WTC11 (cell line): ENCODE data around the gene PARP2. TPM values are rescaled to one million over a fixed set of nuclear protein-coding genes. Genes with fewer than 3 reads are reported as not detected.

ENCODE experiments used
- ATAC-seq: fragments of 200-7000 bp; cut with Tn5 transposase; 2 replicates; pipeline ENCODE4 v1.10.0; 2021; ENCODE audit warnings: mild to moderate bottlenecking, moderate library complexity
- CTCF ChIA-PET: fragments of 300-600 bp; sonication (Branson Sonifier 250); formaldehyde crosslinking; loops from one replicate; lab custom pipeline; 2021; ENCODE audit warnings: antibody characterized with exemption; lab: Charles Lee
- POLR2A ChIA-PET: fragments of 350-600 bp; sonication (Branson Sonifier 250); formaldehyde crosslinking; loops from one replicate; lab custom pipeline; 2021; ENCODE audit warnings: antibody characterized with exemption; lab: Charles Lee
- DNase-seq: peaks from one replicate; pipeline ENCODE4 v3.0.0; 2021; ENCODE audit warnings: low spot score
- H3K27ac Mint-ChIP-seq: 2 replicates; pipeline ENCODE4 v1.8.0; 2021; ENCODE audit warnings: mixed read lengths
- H3K27me3 Mint-ChIP-seq: 2 replicates; pipeline ENCODE4 v1.8.0; 2021; ENCODE audit warnings: low read depth, mild to moderate bottlenecking, moderate library complexity, mixed read lengths
- H3K36me3 Mint-ChIP-seq: 2 replicates; pipeline ENCODE4 v1.8.0; 2021; ENCODE audit warnings: mixed read lengths
- H3K4me1 Mint-ChIP-seq: 2 replicates; pipeline ENCODE4 v1.8.0; 2022; ENCODE audit warnings: mixed read lengths
- H3K4me3 Mint-ChIP-seq: 2 replicates; pipeline ENCODE4 v1.8.0; 2021; ENCODE audit warnings: mild to moderate bottlenecking, moderate library complexity, mixed read lengths
- H3K9me3 Mint-ChIP-seq: 2 replicates; pipeline ENCODE4 v1.8.0; 2021; ENCODE audit warnings: mixed read lengths
- CREB1 ChIP-seq: sonication (generic); formaldehyde crosslinking; IDR thresholded peaks from 2 replicates; pipeline ENCODE4 v1.8.0; 2023; ENCODE audit warnings: mild to moderate bottlenecking, missing genetic modification reagents
- ELF4 ChIP-seq: sonication (generic); formaldehyde crosslinking; IDR thresholded peaks from 2 replicates; pipeline ENCODE4 v1.8.1; 2022; ENCODE audit warnings: low read depth, mild to moderate bottlenecking, moderate library complexity, missing genetic modification reagents
- FOXP1 ChIP-seq: sonication (generic); formaldehyde crosslinking; IDR thresholded peaks from 2 replicates; pipeline ENCODE4 v1.8.0; 2022; ENCODE audit warnings: missing genetic modification reagents, mild to moderate bottlenecking, moderate library complexity, borderline replicate concordance
- GRHL2 ChIP-seq: fragments of 250-450 bp; sonication (Bioruptor Pico); IDR thresholded peaks from 2 replicates; pipeline ENCODE4 v1.8.0; 2022; ENCODE audit warnings: mild to moderate bottlenecking, moderate library complexity; ENCODE audit not compliant: insufficient replicate concordance, severe bottlenecking
- HMGXB4 ChIP-seq: sonication (generic); formaldehyde crosslinking; IDR thresholded peaks from 2 replicates; pipeline ENCODE4 v1.8.1; 2023; ENCODE audit warnings: mild to moderate bottlenecking, moderate library complexity, missing genetic modification reagents
- JAZF1 ChIP-seq: fragments of 250-450 bp; sonication (Bioruptor Pico); IDR thresholded peaks from 2 replicates; pipeline ENCODE4 v1.9.0; 2021; ENCODE audit warnings: moderate library complexity, mild to moderate bottlenecking, inconsistent platforms
- MXD4 ChIP-seq: fragments of 250-450 bp; sonication (Bioruptor Pico); IDR thresholded peaks from 2 replicates; pipeline ENCODE4 v1.8.0; 2021; ENCODE audit warnings: mild to moderate bottlenecking, moderate library complexity, borderline replicate concordance
- MYBL2 ChIP-seq: sonication (generic); formaldehyde crosslinking; IDR thresholded peaks from 2 replicates; pipeline ENCODE4 v1.8.1; 2023; ENCODE audit warnings: mild to moderate bottlenecking, moderate library complexity, missing genetic modification reagents
- NFATC4 ChIP-seq: fragments of 250-450 bp; sonication (Bioruptor Pico); IDR thresholded peaks from 2 replicates; pipeline ENCODE4 v1.9.0; 2021; ENCODE audit warnings: mild to moderate bottlenecking
- ZBTB21 ChIP-seq: sonication (generic); formaldehyde crosslinking; IDR thresholded peaks from 2 replicates; pipeline ENCODE4 v1.8.1; 2023; ENCODE audit warnings: mild to moderate bottlenecking, missing genetic modification reagents, borderline replicate concordance
- ZNF396 ChIP-seq: fragments of 250-450 bp; sonication (Bioruptor Pico); IDR thresholded peaks from 2 replicates; pipeline ENCODE4 v1.8.0; 2021; ENCODE audit warnings: mild to moderate bottlenecking, moderate library complexity, borderline replicate concordance
- ZNF532 ChIP-seq: fragments of 250-450 bp; sonication (Bioruptor Pico); IDR thresholded peaks from 2 replicates; pipeline ENCODE4 v1.9.0; 2021; ENCODE audit warnings: mild to moderate bottlenecking, borderline replicate concordance
- total RNA-seq: library from RNA; stranded (reverse); gene quantifications from 3 replicates; pipeline ENCODE4 v1.2.3, GENCODE V29; 2021
- TF ChIP-seq, protein P1 (sequence below): sonication (generic); formaldehyde crosslinking; IDR thresholded peaks from 2 replicates; pipeline ENCODE4 v1.8.1; 2022; ENCODE audit warnings: low read depth, missing genetic modification reagents, borderline replicate concordance
- TF ChIP-seq, protein P2 (sequence below): sonication (generic); formaldehyde crosslinking; IDR thresholded peaks from 2 replicates; pipeline ENCODE4 v1.8.0; 2022; ENCODE audit warnings: mild to moderate bottlenecking, missing genetic modification reagents
- TF ChIP-seq, protein P3 (sequence below): sonication (generic); formaldehyde crosslinking; IDR thresholded peaks from 2 replicates; pipeline ENCODE4 v1.8.1; 2022; ENCODE audit warnings: mild to moderate bottlenecking, moderate library complexity, missing genetic modification reagents
- TF ChIP-seq, protein P4 (sequence below): sonication (generic); formaldehyde crosslinking; IDR thresholded peaks from 2 replicates; pipeline ENCODE4 v1.8.1; 2023; ENCODE audit warnings: mild to moderate bottlenecking, missing genetic modification reagents

PARP2 gene
- total RNA-seq, 1 experiment from 2014 or later: 37.1 TPM

GRCh38 chr14:20305265-20306078 is 38.0 kb upstream of the PARP2 start, which contains the start of gene TTC5 (continued):
- TF ChIP-seq, protein P1, sequence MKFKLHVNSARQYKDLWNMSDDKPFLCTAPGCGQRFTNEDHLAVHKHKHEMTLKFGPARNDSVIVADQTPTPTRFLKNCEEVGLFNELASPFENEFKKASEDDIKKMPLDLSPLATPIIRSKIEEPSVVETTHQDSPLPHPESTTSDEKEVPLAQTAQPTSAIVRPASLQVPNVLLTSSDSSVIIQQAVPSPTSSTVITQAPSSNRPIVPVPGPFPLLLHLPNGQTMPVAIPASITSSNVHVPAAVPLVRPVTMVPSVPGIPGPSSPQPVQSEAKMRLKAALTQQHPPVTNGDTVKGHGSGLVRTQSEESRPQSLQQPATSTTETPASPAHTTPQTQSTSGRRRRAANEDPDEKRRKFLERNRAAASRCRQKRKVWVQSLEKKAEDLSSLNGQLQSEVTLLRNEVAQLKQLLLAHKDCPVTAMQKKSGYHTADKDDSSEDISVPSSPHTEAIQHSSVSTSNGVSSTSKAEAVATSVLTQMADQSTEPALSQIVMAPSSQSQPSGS (CRISPR knock-in tag): no peak
- no peak for TF ChIP-seq CREB1 (CRISPR knock-in tag)

DNA sequence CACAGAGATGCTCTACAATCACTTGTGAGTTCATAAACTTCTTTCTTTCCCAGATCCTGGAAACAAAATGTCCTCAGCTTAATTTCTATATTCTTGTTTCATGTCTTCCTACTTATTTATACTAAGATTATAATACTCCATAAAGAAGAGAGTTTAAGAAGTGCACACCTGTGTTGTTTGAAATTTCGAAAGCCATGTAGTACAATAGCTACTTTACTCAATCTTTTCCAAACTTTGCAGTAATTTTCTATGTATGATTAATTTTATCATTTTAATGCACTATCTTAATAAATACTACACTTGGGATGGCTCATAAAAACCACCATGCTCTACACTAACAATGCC is 37.4 kb upstream of the PARP2 start:
- Mint-ChIP-seq H3K36me3 (peaks cover 11% of the 10 kb centered on the region), H3K27me3 (no peaks in the 10 kb centered on the region), H3K4me1 (peaks cover 9% of the 10 kb centered on the region), H3K27ac (no peak overlapping the region), H3K4me3 (peak overlapping the region; percentile 97), H3K9me3 (peaks cover 5% of the 10 kb centered on the region)
- CTCF ChIA-PET: interaction anchor here (0.8 to 1.5 kb wide), 2 partner anchors 14 to 155 kb away, joined by 3 to 4 read pairs; partner anchors contain the start of gene PIP4P1
- ATAC-seq (no peak; the same call in 1 of the 2 replicates), DNase-seq (no peak)
- TF ChIP-seq, protein P2, sequence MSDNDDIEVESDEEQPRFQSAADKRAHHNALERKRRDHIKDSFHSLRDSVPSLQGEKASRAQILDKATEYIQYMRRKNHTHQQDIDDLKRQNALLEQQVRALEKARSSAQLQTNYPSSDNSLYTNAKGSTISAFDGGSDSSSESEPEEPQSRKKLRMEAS (CRISPR knock-in tag): no peak
- TF ChIP-seq ELF4 (CRISPR knock-in tag): no peak
- TF ChIP-seq NFATC4 (CRISPR knock-in tag): no peak
- TF ChIP-seq, protein P3, sequence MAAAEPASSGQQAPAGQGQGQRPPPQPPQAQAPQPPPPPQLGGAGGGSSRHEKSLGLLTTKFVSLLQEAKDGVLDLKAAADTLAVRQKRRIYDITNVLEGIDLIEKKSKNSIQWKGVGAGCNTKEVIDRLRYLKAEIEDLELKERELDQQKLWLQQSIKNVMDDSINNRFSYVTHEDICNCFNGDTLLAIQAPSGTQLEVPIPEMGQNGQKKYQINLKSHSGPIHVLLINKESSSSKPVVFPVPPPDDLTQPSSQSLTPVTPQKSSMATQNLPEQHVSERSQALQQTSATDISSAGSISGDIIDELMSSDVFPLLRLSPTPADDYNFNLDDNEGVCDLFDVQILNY (CRISPR knock-in tag): no peak
- no peak for TF ChIP-seq MXD4 (CRISPR knock-in tag)
- TF ChIP-seq ZBTB21 (CRISPR knock-in tag): no peak
- TF ChIP-seq ZNF532 (CRISPR knock-in tag): no peak
- TF ChIP-seq, protein P4, sequence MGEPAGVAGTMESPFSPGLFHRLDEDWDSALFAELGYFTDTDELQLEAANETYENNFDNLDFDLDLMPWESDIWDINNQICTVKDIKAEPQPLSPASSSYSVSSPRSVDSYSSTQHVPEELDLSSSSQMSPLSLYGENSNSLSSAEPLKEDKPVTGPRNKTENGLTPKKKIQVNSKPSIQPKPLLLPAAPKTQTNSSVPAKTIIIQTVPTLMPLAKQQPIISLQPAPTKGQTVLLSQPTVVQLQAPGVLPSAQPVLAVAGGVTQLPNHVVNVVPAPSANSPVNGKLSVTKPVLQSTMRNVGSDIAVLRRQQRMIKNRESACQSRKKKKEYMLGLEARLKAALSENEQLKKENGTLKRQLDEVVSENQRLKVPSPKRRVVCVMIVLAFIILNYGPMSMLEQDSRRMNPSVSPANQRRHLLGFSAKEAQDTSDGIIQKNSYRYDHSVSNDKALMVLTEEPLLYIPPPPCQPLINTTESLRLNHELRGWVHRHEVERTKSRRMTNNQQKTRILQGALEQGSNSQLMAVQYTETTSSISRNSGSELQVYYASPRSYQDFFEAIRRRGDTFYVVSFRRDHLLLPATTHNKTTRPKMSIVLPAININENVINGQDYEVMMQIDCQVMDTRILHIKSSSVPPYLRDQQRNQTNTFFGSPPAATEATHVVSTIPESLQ (CRISPR knock-in tag): no peak
- no peak for TF ChIP-seq FOXP1 (CRISPR knock-in tag)
- no peak for TF ChIP-seq GRHL2 (CRISPR knock-in tag)
- TF ChIP-seq ZNF396: no peak
- TF ChIP-seq MYBL2: no peak
- TF ChIP-seq JAZF1 (CRISPR knock-in tag): no peak
- TF ChIP-seq HMGXB4 (CRISPR knock-in tag): no peak
- POLR2A ChIA-PET: no interaction called here
